T47D (cell line): Measurements from ENCODE around the gene SEMA3B.
A peak's percentile ranks its signal among the peaks of the same experiment; 100 is the strongest.
"Not testable (repeated sequence)": the region's sequence is repeated elsewhere in the genome, so short reads cannot be mapped to it uniquely, and the experiment has no call there.

Experiments used
- DNase-seq, 2 experiments: peaks; one replicate each; pipeline versions ENCODE4 v3.0.0 to v3.0.0-alpha.2; 2011 to 2012; ENCODE audit warnings: low read depth in 1 of 2, low spot score in 1 of 2
- JUND ChIP-seq: IDR thresholded peaks from 2 replicates; pipeline ENCODE4 v1.6.1; 2012; ENCODE audit warnings: low read depth
- in situ Hi-C: cut with HindIII; loops from 2 replicates; pipeline ENCODE4 v1.10.0; 2016; ENCODE audit warnings: low sequenced_read_pairs, low pct_unique_long_range_greater_than_20kb

The SEMA3B gene

GRCh38 chr3:50264964-50265485, 3.9 kb upstream of the SEMA3B start:
- no peak for TF ChIP-seq JUND
- in situ Hi-C loops = no loop called here
- DNase-seq = peak in 1 of 2 experiments; percentile 68

- no peak for DNase-seq
- no peak for TF ChIP-seq JUND
- in situ Hi-C loops = no loop called here
These were observed 3.4 kb upstream of the SEMA3B start for GRCh38 chr3:50265571-50265970.

- no peak for TF ChIP-seq JUND
- DNase-seq = no peak
- in situ Hi-C loops = no loop called here
These were observed 2.9 kb upstream of the SEMA3B start for GRCh38 chr3:50266017-50266416.

- no peak for DNase-seq
- in situ Hi-C loops = no loop called here
These were observed 2.1 kb upstream of the SEMA3B start for GRCh38 chr3:50266836-50267235.

GRCh38 chr3:50267280-50267913, 1.6 kb upstream of the SEMA3B start:
- TF ChIP-seq JUND = no peak
- in situ Hi-C loops = no loop called here

More at GRCh38 chr3:50266836-50267235, 2.1 kb upstream of the SEMA3B start:
- TF ChIP-seq JUND = no peak

GRCh38 chr3:50268276-50268675, 671 bp upstream of the SEMA3B start:
- in situ Hi-C loops = no loop called here
- no peak for DNase-seq
- TF ChIP-seq JUND = no peak

More at GRCh38 chr3:50267280-50267913, 1.6 kb upstream of the SEMA3B start:
- DNase-seq = peak in 1 of 2 experiments; percentile 52

- no peak for DNase-seq
- in situ Hi-C loops = no loop called here
These were observed 513 bp downstream of the SEMA3B start for GRCh38 chr3:50269460-50269859.

GRCh38 chr3:50269977-50270413, 1.0 kb downstream of the SEMA3B start:
- DNase-seq = no peak
- no peak for TF ChIP-seq JUND
- in situ Hi-C loops = no loop called here

More at GRCh38 chr3:50269460-50269859, 513 bp downstream of the SEMA3B start:
- no peak for TF ChIP-seq JUND

- DNase-seq = no peak
- in situ Hi-C loops = no loop called here
- TF ChIP-seq JUND = no peak
These were observed 1.7 kb downstream of the SEMA3B start for GRCh38 chr3:50270422-50271224.

- in situ Hi-C loops = no loop called here
- peak in 1 of 2 experiments; percentile 35 for DNase-seq
- no peak for TF ChIP-seq JUND
These were observed 2.5 kb downstream of the SEMA3B start for GRCh38 chr3:50271314-50271936.

- DNase-seq, in situ Hi-C loops: not testable (repeated sequence)
These were observed 3.6 kb downstream of the SEMA3B start for GRCh38 chr3:50272538-50272910.

GRCh38 chr3:50272911-50273688, 4.2 kb downstream of the SEMA3B start:
- no peak for TF ChIP-seq JUND
- peak; percentile 83 to 93 for DNase-seq
- in situ Hi-C loops = no loop called here
